ENCODE data around the gene PLXNC1.

Gene PLXNC1

GRCh38 chr12:94240171-94240570 is 91.8 kb downstream of the PLXNC1 start:
- no peaks in the 10 kb centered on the region; the same call in 1 of the 2 replicates for H3K4me1 ChIP-seq (ENCODE audit: control insufficient read depth, insufficient read depth, low read length)
- CTCF ChIA-PET: no interaction called here
- no peak for TF ChIP-seq ZNF148 (tag by site-specific recombination; IDR thresholded peaks at IDR 0.05; ENCODE audit: borderline replicate concordance)
- no peak for TF ChIP-seq ZNF426 (tag by site-specific recombination; IDR thresholded peaks at IDR 0.05)
- TF ChIP-seq ZNF501 (tag by site-specific recombination; IDR thresholded peaks at IDR 0.05): no peak
- TF ChIP-seq ZBTB11 (tag by site-specific recombination; conservative IDR thresholded peaks at IDR 0.05; ENCODE audit: low read depth): no peak
- no peak for TF ChIP-seq ZNF416 (tag by site-specific recombination; IDR thresholded peaks at IDR 0.05)
- no peak for TF ChIP-seq ZNF585B (tag by site-specific recombination; IDR thresholded peaks at IDR 0.05)
- TF ChIP-seq PRDM1 (tag by site-specific recombination; IDR thresholded peaks at IDR 0.05): no peak
- no peak for TF ChIP-seq ZNF398 (tag by site-specific recombination; IDR thresholded peaks at IDR 0.05)
- TF ChIP-seq MEIS1 (CRISPR knock-in tag; IDR thresholded peaks at IDR 0.05; ENCODE audit: borderline replicate concordance): no peak
- no peak overlapping the region for H3K27ac ChIP-seq (ENCODE audit: extremely low read depth, low read depth, low read length)
- POLR2A ChIA-PET: no interaction called here
- no peak overlapping the region for H3K4me3 ChIP-seq (ENCODE audit: low read depth, low read length)
- no peaks in the 10 kb centered on the region for H3K36me3 ChIP-seq (ENCODE audit: control insufficient read depth in 2 of 2, insufficient read depth in 1 of 2, low read length in 2 of 2)
- no peaks in the 10 kb centered on the region for H3K9me3 ChIP-seq (ENCODE audit: control insufficient read depth, insufficient read depth, low read depth, low read length)

- POLR2A ChIA-PET: no interaction called here
- Histone ChIP-seq H3K36me3 (ENCODE audit: control insufficient read depth in 2 of 2, insufficient read depth in 1 of 2, low read length in 2 of 2) (no peaks in the 10 kb centered on the region), H3K4me1 (ENCODE audit: control insufficient read depth, insufficient read depth, low read length) (no peaks in the 10 kb centered on the region), H3K4me3 (ENCODE audit: low read depth, low read length) (no peak overlapping the region), H3K27ac (ENCODE audit: extremely low read depth, low read depth, low read length) (no peak overlapping the region), H3K9me3 (ENCODE audit: control insufficient read depth, insufficient read depth, low read depth, low read length) (no peaks in the 10 kb centered on the region)
- CTCF ChIA-PET: no interaction called here
- TF ChIP-seq ZNF18 (tag by site-specific recombination; IDR thresholded peaks at IDR 0.05): no peak
- TF ChIP-seq SCRT2 (tag by site-specific recombination; IDR thresholded peaks at IDR 0.05): no peak
- no peak for TF ChIP-seq ZNF324 (tag by site-specific recombination; IDR thresholded peaks at IDR 0.05)
- no peak for TF ChIP-seq ZNF610 (tag by site-specific recombination; IDR thresholded peaks at IDR 0.05; ENCODE audit: borderline replicate concordance)
- no peak for TF ChIP-seq ZNF777 (tag by site-specific recombination; IDR thresholded peaks at IDR 0.05; ENCODE audit: borderline replicate concordance)
- no peak for TF ChIP-seq ZBTB7A (tag by site-specific recombination; IDR thresholded peaks at IDR 0.05; ENCODE audit: low read depth)
- TF ChIP-seq ZBTB17 (tag by site-specific recombination; IDR thresholded peaks at IDR 0.05): no peak
- TF ChIP-seq ZBTB20 (tag by site-specific recombination; IDR thresholded peaks at IDR 0.05): no peak
- TF ChIP-seq ZBTB21 (tag by site-specific recombination; IDR thresholded peaks at IDR 0.05): no peak
- no peak for TF ChIP-seq ZNF157 (tag by site-specific recombination; IDR thresholded peaks at IDR 0.05)
- TF ChIP-seq ZNF837 (tag by site-specific recombination; IDR thresholded peaks at IDR 0.05): no peak
- TF ChIP-seq ZNF548 (tag by site-specific recombination; IDR thresholded peaks at IDR 0.05): no peak
- TF ChIP-seq GLI4 (tag by site-specific recombination; IDR thresholded peaks at IDR 0.05): no peak
- TF ChIP-seq ZNF302 (tag by site-specific recombination; IDR thresholded peaks at IDR 0.05; ENCODE audit: low read depth): no peak
- no peak for TF ChIP-seq ZNF311 (tag by site-specific recombination; IDR thresholded peaks at IDR 0.05; ENCODE audit: borderline replicate concordance)
- TF ChIP-seq ZBTB6 (tag by site-specific recombination; IDR thresholded peaks at IDR 0.05): no peak
Measured at GRCh38 chr12:94242901-94243300, 94.5 kb downstream of the PLXNC1 start.

All from HEK293 (cell line).